ENCODE results near the gene MGST3.

- TF ChIP-seq POLR2AphosphoS5 (IDR thresholded peaks at IDR 0.05; ENCODE audit: low read depth), result no peak
- TF ChIP-seq, protein P1, sequence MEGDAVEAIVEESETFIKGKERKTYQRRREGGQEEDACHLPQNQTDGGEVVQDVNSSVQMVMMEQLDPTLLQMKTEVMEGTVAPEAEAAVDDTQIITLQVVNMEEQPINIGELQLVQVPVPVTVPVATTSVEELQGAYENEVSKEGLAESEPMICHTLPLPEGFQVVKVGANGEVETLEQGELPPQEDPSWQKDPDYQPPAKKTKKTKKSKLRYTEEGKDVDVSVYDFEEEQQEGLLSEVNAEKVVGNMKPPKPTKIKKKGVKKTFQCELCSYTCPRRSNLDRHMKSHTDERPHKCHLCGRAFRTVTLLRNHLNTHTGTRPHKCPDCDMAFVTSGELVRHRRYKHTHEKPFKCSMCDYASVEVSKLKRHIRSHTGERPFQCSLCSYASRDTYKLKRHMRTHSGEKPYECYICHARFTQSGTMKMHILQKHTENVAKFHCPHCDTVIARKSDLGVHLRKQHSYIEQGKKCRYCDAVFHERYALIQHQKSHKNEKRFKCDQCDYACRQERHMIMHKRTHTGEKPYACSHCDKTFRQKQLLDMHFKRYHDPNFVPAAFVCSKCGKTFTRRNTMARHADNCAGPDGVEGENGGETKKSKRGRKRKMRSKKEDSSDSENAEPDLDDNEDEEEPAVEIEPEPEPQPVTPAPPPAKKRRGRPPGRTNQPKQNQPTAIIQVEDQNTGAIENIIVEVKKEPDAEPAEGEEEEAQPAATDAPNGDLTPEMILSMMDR (IDR thresholded peaks at IDR 0.05; ENCODE audit: insufficient read depth, low read length), result no peak
Observed at GRCh38 chr1:165647970-165648369, 16.9 kb downstream of the MGST3 start.

All from HL-60 (cell line).